GM13976 (cell line): ENCODE data around the gene VCY1B.
"Not testable (repeated sequence)": the region's sequence is repeated elsewhere in the genome, so short reads cannot be mapped to it uniquely, and the experiment has no call there.

Experiments
- DNase-seq: peaks from one replicate; pipeline ENCODE4 v3.0.0; 2012; ENCODE audit warnings: low spot score
- CTCF ChIP-seq: IDR thresholded peaks from 2 replicates; pipeline ENCODE4 v1.5.1; 2012; ENCODE audit warnings: borderline replicate concordance, mild to moderate bottlenecking; ENCODE audit not compliant: insufficient read depth; ENCODE audit errors: extremely low read depth, missing control alignments, control extremely low read depth
- in situ Hi-C: fragments of 300-500 bp; cut with MboI; formaldehyde crosslinking; loops from one replicate; pipeline ENCODE4 v1.12.0; 2022; ENCODE audit warnings: low sequenced_read_pairs, mixed read lengths, inconsistent platforms; ENCODE audit not compliant: unreplicated experiment

The VCY1B gene

GRCh38 chrY:14055927-14056326, at the start of gene VCY1B:
TSS of gene VCY1B (plus strand) at chrY:14056227. CDS start at chrY:14056290, 63 bp downstream.
- in situ Hi-C loops, DNase-seq: not testable (repeated sequence)

- in situ Hi-C loops, DNase-seq: not testable (repeated sequence)
These were observed 44.1 kb upstream of the VCY1B start for GRCh38 chrY:14011916-14012315.

- DNase-seq, in situ Hi-C loops: not testable (repeated sequence)
These were observed 25.6 kb upstream of the VCY1B start for GRCh38 chrY:14030395-14030794.

GRCh38 chrY:14085877-14086276, 29.9 kb downstream of the VCY1B start:
- in situ Hi-C loops = no loop called here
- DNase-seq = no peak
- TF ChIP-seq CTCF = no peak
